OCI-LY7 (cell line): ENCODE data around the gene MAP3K14. TPM values are rescaled to one million over a fixed set of nuclear protein-coding genes. Genes with fewer than 3 reads are reported as not detected.

Experiments used
- BruUV-seq: library from RNA; stranded (reverse); fragments of 400-500 nt; replicated peaks from 2 replicates; lab custom pipeline; 2021; lab: Mats Ljungman, UMichigan
- CTCF ChIA-PET: fragments of 300-600 bp; sonication (Branson Sonifier 250); formaldehyde crosslinking; loops from one replicate; lab custom pipeline; 2022; ENCODE audit warnings: antibody characterized with exemption; ENCODE audit not compliant: unreplicated experiment; lab: Charles Lee
- POLR2A ChIA-PET: fragments of 300-600 bp; sonication (Branson Sonifier 250); formaldehyde crosslinking; loops from one replicate; lab custom pipeline; 2022; ENCODE audit warnings: antibody characterized with exemption; lab: Charles Lee
- DNase-seq: peaks from one replicate; pipeline ENCODE4 v3.0.0-alpha.2; 2015; ENCODE audit warnings: low spot score
- H2AFZ ChIP-seq: fragments of 200-600 bp; sonication (generic), shearing (Covaris generic); 2 replicates; pipeline ENCODE4 v1.6.1; 2014; ENCODE audit warnings: mild to moderate bottlenecking, antibody characterized with exemption, low read length, moderate library complexity
- H3K27ac ChIP-seq: fragments of 200-600 bp; sonication (generic); 2 replicates; pipeline ENCODE4 v1.5.1; 2014; ENCODE audit warnings: mixed run types, low read depth, mild to moderate bottlenecking, moderate library complexity, low read length, inconsistent platforms; ENCODE audit not compliant: poor library complexity, severe bottlenecking
- H3K36me3 ChIP-seq: fragments of 200-600 bp; sonication (generic); 2 replicates; pipeline ENCODE4 v1.6.1; 2014; ENCODE audit warnings: mild to moderate bottlenecking, antibody characterized with exemption, low read length, moderate library complexity, mixed read lengths; ENCODE audit not compliant: insufficient read depth
- H3K4me1 ChIP-seq: fragments of 200-600 bp; sonication (generic); 2 replicates; pipeline ENCODE4 v1.5.1; 2014; ENCODE audit warnings: mild to moderate bottlenecking, low read length; ENCODE audit not compliant: insufficient read depth, poor library complexity, severe bottlenecking
- H3K4me2 ChIP-seq: fragments of 200-600 bp; sonication (generic); 2 replicates; pipeline ENCODE4 v1.6.1; 2014; ENCODE audit warnings: mild to moderate bottlenecking, low read length
- H3K4me3 ChIP-seq: fragments of 200-600 bp; sonication (generic); 2 replicates; pipeline ENCODE4 v1.5.1; 2014; ENCODE audit warnings: mild to moderate bottlenecking, low read depth, low read length; ENCODE audit not compliant: poor library complexity, severe bottlenecking
- H3K79me2 ChIP-seq: fragments of 200-600 bp; sonication (generic); 2 replicates; pipeline ENCODE4 v1.6.1; 2016; ENCODE audit warnings: low read depth, mild to moderate bottlenecking, low read length, moderate library complexity, mixed read lengths; ENCODE audit not compliant: insufficient read depth
- H3K9me2 ChIP-seq: fragments of 200-600 bp; sonication (generic); 2 replicates; pipeline ENCODE4 v1.6.1; 2016; ENCODE audit warnings: mild to moderate bottlenecking, low read length, mixed read lengths; ENCODE audit not compliant: insufficient read depth
- H3K9me3 ChIP-seq: fragments of 200-600 bp; sonication (generic); 2 replicates; pipeline ENCODE4 v1.6.1; 2014; ENCODE audit warnings: mild to moderate bottlenecking, mixed run types, low read length, mixed read lengths
- H4K20me1 ChIP-seq: fragments of 200-600 bp; sonication (generic); 2 replicates; pipeline ENCODE4 v1.6.1; 2014; ENCODE audit warnings: mild to moderate bottlenecking, antibody characterized with exemption, low read length, moderate library complexity, mixed read lengths; ENCODE audit not compliant: insufficient read depth
- EZH2phosphoT487 ChIP-seq: fragments of 200-600 bp; sonication (generic); IDR thresholded peaks from 2 replicates; pipeline ENCODE4 v1.6.1; 2018; ENCODE audit warnings: low read depth, borderline replicate concordance, mild to moderate bottlenecking, mixed run types, antibody characterized with exemption, low read length, moderate library complexity, mixed read lengths
- intact Hi-C: fragments of 100-400 bp; cut with micrococcal nuclease; formaldehyde crosslinking; loops from one replicate; pipeline ENCODE4 v1.10.0; 2022; ENCODE audit not compliant: unreplicated experiment
- total RNA-seq, 2 experiments: library from RNA; depleted of rRNA in 1 of 2; stranded (reverse); fragments of >200 nt in 1 of 2; shearing (Covaris generic) in 1 of 2; gene quantifications; 2 replicates each; pipeline ENCODE4 v1.2.3, GENCODE V29; 2014 to 2022
- TF ChIP-seq, protein P1 (sequence below): fragments of 200-600 bp; sonication (generic); conservative IDR thresholded peaks from 2 replicates; pipeline ENCODE4 v1.5.1; 2014; ENCODE audit warnings: mild to moderate bottlenecking, antibody characterized with exemption, low read length, moderate library complexity, mixed read lengths

The MAP3K14 gene
- total RNA-seq, 2 experiments from 2014 or later, result 12.3 to 21.2 TPM

DNA sequence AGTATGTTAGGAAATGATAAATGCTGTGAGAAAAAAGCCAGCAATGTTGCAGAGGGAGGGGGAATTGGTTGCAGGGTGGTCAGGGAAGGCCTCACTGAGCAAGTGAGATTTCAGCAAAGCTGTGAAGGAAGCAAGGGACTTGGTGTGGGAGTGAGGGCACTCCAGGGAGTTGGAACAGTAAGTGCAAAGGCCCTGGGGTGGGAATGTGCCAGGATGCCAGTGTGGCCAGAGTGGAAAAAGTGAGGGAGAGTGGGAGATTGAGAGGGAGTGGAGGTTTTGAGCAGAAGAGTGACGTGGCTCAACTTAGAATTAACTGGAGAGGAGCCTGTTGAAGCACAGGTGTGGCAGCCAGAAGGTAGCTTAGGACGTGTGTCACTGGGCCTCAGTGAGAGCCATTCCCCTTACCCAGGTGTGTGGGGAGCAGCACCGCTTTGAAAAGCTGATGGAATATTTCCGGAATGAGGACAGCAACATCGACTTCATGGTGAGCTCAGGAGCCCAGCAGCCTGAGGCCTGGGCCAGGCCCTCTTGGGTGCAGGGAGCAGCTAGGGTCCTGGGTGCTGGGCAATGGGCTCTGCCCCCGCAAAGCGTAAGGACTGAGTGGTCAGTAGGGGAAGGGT lies 78.6 kb downstream of the MAP3K14 start:
- Histone ChIP-seq H3K9me2 (no peaks in the 10 kb centered on the region), H3K9me3 (no peaks in the 10 kb centered on the region), H3K4me2 (no peak overlapping the region), H3K27ac (no peak overlapping the region), H3K36me3 (peaks cover 68% of the 10 kb centered on the region), H4K20me1 (no peaks in the 10 kb centered on the region; the same call in 1 of the 2 replicates), H3K4me1 (peaks cover 9% of the 10 kb centered on the region), H2AFZ (no peak overlapping the region), H3K4me3 (no peak overlapping the region), H3K79me2 (no peaks in the 10 kb centered on the region)
- DNase-seq, result no peak
- BruUV-seq, result no TSS peak
- POLR2A ChIA-PET, result interaction anchor here (0.6 kb wide), 1 partner anchor 509 kb away, joined by 3 read pairs; no protein-coding TSS in a partner anchor
- CTCF ChIA-PET, result no interaction called here
- TF ChIP-seq EZH2phosphoT487, result no peak
- TF ChIP-seq, protein P1, sequence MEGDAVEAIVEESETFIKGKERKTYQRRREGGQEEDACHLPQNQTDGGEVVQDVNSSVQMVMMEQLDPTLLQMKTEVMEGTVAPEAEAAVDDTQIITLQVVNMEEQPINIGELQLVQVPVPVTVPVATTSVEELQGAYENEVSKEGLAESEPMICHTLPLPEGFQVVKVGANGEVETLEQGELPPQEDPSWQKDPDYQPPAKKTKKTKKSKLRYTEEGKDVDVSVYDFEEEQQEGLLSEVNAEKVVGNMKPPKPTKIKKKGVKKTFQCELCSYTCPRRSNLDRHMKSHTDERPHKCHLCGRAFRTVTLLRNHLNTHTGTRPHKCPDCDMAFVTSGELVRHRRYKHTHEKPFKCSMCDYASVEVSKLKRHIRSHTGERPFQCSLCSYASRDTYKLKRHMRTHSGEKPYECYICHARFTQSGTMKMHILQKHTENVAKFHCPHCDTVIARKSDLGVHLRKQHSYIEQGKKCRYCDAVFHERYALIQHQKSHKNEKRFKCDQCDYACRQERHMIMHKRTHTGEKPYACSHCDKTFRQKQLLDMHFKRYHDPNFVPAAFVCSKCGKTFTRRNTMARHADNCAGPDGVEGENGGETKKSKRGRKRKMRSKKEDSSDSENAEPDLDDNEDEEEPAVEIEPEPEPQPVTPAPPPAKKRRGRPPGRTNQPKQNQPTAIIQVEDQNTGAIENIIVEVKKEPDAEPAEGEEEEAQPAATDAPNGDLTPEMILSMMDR, result no peak
- intact Hi-C loops, result no loop called here

DNA sequence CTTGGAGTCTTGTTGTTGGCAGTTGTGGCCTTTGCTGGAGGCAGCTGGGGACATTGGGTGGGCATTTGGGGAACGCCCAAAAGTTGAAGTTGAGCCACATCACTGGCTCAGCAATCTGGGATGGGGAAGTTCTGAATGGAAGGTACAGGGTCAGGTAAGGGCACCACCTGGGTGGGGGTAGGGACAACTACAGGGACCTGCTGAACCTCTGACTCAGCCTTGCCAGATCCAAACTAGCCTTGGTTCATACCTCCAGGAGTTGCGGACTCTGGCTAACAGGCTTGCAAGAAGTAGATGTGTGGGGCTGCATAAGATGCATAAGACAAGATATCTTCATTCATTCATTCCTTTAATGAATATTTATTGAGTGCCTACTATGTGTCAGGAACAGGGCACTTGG lies 79.1 kb downstream of the MAP3K14 start:
- no peak overlapping the region for H3K4me2 ChIP-seq
- H3K4me1 ChIP-seq, result peaks cover 9% of the 10 kb centered on the region
- no peak for DNase-seq
- H3K36me3 ChIP-seq, result peaks cover 62% of the 10 kb centered on the region
- H3K27ac ChIP-seq, result no peak overlapping the region
- TF ChIP-seq EZH2phosphoT487, result no peak
- TF ChIP-seq, protein P1, result no peak
- intact Hi-C loops, result no loop called here
- no peak overlapping the region for H3K4me3 ChIP-seq
- ChIA-PET POLR2A (no interaction called here), CTCF (no interaction called here)
- no peak overlapping the region for H2AFZ ChIP-seq
- H3K79me2 ChIP-seq, result no peaks in the 10 kb centered on the region
- no TSS peak for BruUV-seq
- H3K9me3 ChIP-seq, result no peaks in the 10 kb centered on the region
- no peaks in the 10 kb centered on the region; the same call in 1 of the 2 replicates for H4K20me1 ChIP-seq
- no peaks in the 10 kb centered on the region for H3K9me2 ChIP-seq

DNA sequence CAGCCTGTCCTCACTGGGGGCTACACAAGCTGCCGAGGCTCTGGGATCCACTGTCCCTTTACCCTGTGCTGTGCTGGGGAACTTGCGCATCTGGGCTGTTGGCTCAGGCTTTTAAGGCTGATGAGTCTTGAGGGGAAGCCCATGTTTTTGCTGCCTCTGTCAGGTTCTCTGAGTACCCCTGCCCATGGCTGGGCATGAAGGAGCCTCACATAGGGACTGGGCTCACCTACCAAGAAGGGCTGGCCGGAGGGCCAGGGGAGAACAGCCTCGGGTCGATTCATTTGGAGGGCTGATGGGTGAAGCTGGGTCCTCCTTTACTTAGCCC lies 80.6 kb downstream of the MAP3K14 start:
- TF ChIP-seq EZH2phosphoT487, result no peak
- TF ChIP-seq, protein P1, result no peak
- Histone ChIP-seq H3K4me2 (no peak overlapping the region), H4K20me1 (no peaks in the 10 kb centered on the region; the same call in 1 of the 2 replicates), H3K4me3 (no peak overlapping the region), H3K27ac (no peak overlapping the region), H3K9me2 (no peaks in the 10 kb centered on the region), H3K4me1 (peaks cover 13% of the 10 kb centered on the region), H3K9me3 (no peaks in the 10 kb centered on the region), H2AFZ (no peak overlapping the region), H3K79me2 (no peaks in the 10 kb centered on the region), H3K36me3 (peaks cover 56% of the 10 kb centered on the region)
- CTCF ChIA-PET, result interaction anchor here (1.0 to 2.7 kb wide), 2 partner anchors 17 to 80 kb away, joined by 3 to 14 read pairs; no protein-coding TSS in a partner anchor
- intact Hi-C loops, result no loop called here
- BruUV-seq, result no TSS peak
- POLR2A ChIA-PET, result interaction anchor here (1.4 kb wide), 1 partner anchor 12 kb away, joined by 4 read pairs; no protein-coding TSS in a partner anchor
- no peak for DNase-seq
